Measurements from ENCODE around the gene PIEZO2. TPM values are rescaled to one million over a fixed set of nuclear protein-coding genes. Genes with fewer than 3 reads are reported as not detected.
A peak's percentile ranks its signal among the peaks of the same experiment; 100 is the strongest.

The PIEZO2 gene
- total RNA-seq, 2 experiments from 2014 or later, result not detected

DNA sequence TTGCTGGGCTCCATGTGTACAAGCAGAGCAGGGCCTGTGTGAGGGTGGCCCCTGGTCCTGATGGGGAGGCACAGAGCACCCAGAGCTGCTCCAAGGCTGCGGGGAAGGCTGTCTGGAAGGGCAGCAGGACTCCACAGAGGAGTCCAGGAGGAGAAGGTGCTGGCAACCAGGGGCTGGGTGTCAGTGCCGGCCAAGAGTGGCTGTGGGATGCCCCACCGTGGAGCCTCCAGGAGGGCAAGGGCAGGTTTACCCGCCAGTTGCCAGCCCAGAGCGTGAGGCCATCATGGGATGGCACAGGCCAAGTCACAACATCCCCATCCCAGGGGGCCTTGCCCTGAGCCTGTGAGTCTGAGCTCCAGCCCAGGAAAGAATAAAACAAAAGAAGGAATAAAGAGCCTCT is 381.7 kb downstream of the PIEZO2 start:
- Mint-ChIP-seq H3K4me3 (no peak overlapping the region), H3K36me3 (no peaks in the 10 kb centered on the region), H3K27me3 (peaks cover 16% of the 10 kb centered on the region), H3K4me1 (peaks cover 10% of the 10 kb centered on the region), H3K27ac (no peak overlapping the region), H3K9me3 (ENCODE audit: low read depth) (no peaks in the 10 kb centered on the region)
- DNase-seq (no peak), ATAC-seq (no peak)
- CTCF ChIA-PET, result interaction anchor here (1.2 kb wide), 1 partner anchor 19 kb away, joined by 3 read pairs; no protein-coding TSS in a partner anchor

DNA sequence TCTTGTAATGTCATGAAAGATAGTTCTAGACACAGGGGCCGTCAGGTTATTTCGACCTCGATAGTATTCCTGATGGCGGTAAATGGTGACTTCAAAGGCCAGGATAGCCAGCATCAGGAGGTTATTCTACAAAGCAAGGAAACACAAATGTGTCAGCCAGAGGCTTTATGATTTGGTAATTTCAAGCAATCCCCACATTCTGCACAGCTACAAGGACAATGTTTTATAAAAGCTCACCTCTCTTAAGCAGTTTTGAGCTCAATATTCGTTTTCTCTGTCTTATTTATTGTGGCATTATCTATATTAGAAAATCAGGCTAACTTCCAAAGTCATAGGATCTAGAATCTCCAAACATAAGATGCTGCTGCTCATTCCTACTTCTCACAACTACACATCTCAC is 388.4 kb downstream of the PIEZO2 start:
- Mint-ChIP-seq H3K36me3 (no peaks in the 10 kb centered on the region), H3K27me3 (no peaks in the 10 kb centered on the region), H3K4me3 (no peak overlapping the region), H3K9me3 (ENCODE audit: low read depth) (no peaks in the 10 kb centered on the region), H3K27ac (no peak overlapping the region), H3K4me1 (no peaks in the 10 kb centered on the region)
- DNase-seq, result no peak
- ATAC-seq, result no peak
- CTCF ChIA-PET, result no interaction called here

DNA sequence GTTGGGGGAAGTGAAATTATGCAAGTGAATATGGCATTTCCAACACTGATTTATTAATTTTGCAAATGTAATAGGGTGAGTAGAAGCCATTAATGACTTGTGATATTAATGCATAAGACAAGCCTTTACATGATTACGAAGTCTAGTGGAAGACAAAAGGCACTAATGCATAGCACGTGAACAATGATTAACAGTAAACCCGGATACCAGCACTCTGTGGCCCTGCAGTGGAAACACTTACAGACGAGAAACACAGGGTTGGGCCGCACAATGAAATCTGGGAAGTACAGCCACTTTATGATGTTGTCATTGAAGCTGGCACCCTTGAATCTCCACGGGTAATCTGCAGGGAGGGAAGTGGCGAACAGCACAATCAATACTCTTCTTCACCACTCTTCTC is 390.1 kb downstream of the PIEZO2 start:
- no peak for ATAC-seq
- DNase-seq, result no peak
- Mint-ChIP-seq H3K27ac (no peak overlapping the region), H3K4me3 (no peak overlapping the region), H3K4me1 (no peaks in the 10 kb centered on the region), H3K36me3 (no peaks in the 10 kb centered on the region), H3K27me3 (no peaks in the 10 kb centered on the region), H3K9me3 (ENCODE audit: low read depth) (no peaks in the 10 kb centered on the region)
- CTCF ChIA-PET, result no interaction called here

DNA sequence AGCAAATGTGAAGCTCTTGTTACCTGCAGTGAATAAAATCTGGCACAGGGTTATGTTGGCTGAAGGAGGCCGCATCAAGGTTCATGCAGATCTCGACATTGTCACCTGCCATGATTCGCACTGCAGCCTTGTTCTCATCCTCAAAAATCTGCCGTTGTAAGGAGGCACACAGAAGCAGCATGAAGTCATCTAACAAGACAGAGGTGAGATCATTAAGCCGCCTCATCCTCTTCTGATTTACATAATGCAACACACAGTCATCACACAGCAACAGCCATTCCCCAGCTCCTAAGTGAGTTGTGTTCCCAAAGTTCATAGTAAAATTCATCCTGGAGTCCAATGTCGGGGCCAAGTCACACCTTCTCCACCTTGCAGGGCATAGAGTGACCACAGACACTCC is 391.4 kb downstream of the PIEZO2 start:
- no peak overlapping the region for H3K27ac Mint-ChIP-seq
- no peaks in the 10 kb centered on the region for H3K36me3 Mint-ChIP-seq

DNA sequence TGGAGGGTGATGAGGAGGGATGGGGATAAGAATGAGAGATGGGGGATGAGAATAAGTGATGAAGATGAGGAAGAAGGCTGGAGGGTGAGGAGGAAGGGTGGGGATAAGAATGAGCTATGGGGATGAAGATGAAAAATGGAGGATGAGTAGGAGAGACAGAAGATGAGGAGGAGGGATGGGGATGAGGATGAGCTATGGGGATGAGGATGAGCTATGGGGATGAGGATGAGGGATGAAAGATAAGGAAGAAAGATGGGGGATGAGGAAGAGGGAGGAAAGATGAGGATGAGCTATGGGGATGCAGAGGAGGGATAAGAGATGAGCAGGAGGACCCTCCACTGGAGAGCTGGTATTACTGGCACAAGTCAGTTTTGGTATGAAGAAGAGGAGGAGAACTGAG is 392.0 kb downstream of the PIEZO2 start:
- Mint-ChIP-seq H3K4me3 (no peak overlapping the region), H3K9me3 (ENCODE audit: low read depth) (no peaks in the 10 kb centered on the region), H3K4me1 (no peaks in the 10 kb centered on the region), H3K27me3 (peaks cover 2% of the 10 kb centered on the region), H3K27ac (no peak overlapping the region), H3K36me3 (no peaks in the 10 kb centered on the region)
- ATAC-seq (no peak), DNase-seq (no peak)
- CTCF ChIA-PET, result interaction anchor here (0.6 kb wide), 1 partner anchor 31 kb away, joined by 3 read pairs; no protein-coding TSS in a partner anchor

More for the DNA sequence above, 391.4 kb downstream of the PIEZO2 start:
- no peaks in the 10 kb centered on the region for H3K4me1 Mint-ChIP-seq
- no peak overlapping the region for H3K4me3 Mint-ChIP-seq
- CTCF ChIA-PET, result interaction anchor here (0.6 kb wide), 2 partner anchors 31 to 160 kb away, joined by 3 to 4 read pairs; no protein-coding TSS in a partner anchor
- no peaks in the 10 kb centered on the region for H3K9me3 Mint-ChIP-seq (ENCODE audit: low read depth)
- H3K27me3 Mint-ChIP-seq, result peaks cover 2% of the 10 kb centered on the region
- DNase-seq, result no peak
- ATAC-seq, result no peak

DNA sequence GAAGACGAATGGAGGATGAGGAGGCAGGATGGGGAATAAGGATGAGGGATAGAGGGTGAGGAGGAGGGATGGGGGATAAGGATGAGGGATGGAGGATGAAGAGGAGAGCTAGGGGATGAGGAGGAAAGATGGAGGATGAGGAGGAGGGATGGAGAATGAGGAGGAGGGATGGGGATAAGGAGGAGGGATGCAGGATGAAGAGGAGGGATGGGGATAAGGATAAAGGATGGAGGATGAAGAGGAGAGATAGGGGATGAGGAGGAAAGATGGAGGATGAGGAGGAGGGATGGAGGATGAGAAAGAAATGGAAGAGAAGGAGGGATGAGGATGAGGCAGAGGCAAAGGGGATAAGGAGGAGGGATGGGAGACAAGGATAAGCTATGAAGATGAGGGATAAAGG is 393.5 kb downstream of the PIEZO2 start:
- Mint-ChIP-seq H3K4me3 (no peak overlapping the region), H3K36me3 (no peaks in the 10 kb centered on the region), H3K4me1 (no peaks in the 10 kb centered on the region), H3K9me3 (ENCODE audit: low read depth) (no peaks in the 10 kb centered on the region), H3K27ac (no peak overlapping the region), H3K27me3 (peaks cover 2% of the 10 kb centered on the region)
- no peak for DNase-seq
- CTCF ChIA-PET, result interaction anchor here (1.2 kb wide), 1 partner anchor 15 kb away, joined by 3 read pairs; no protein-coding TSS in a partner anchor
- no peak for ATAC-seq

DNA sequence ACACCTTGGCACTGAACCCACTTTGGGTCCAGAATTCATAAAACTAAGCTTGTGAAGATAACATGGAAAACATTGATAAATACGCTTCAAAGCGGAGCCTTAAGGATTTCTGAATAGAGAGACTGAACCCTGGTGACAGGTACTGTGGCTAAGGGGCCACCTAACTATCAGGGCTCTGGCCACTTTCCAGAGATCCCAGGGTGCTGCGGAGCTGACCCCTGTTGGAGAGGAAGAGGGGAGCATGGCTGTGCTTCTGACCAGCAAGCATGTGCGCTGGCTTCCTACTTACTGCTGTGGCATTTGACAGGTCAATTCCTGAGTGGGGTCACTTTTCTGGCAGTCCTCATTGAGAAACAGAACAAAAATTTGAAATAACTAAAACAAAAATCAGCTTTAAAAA is 395.2 kb downstream of the PIEZO2 start:
- CTCF ChIA-PET, result no interaction called here
- Mint-ChIP-seq H3K36me3 (no peaks in the 10 kb centered on the region), H3K27ac (no peak overlapping the region), H3K4me3 (no peak overlapping the region), H3K9me3 (ENCODE audit: low read depth) (no peaks in the 10 kb centered on the region), H3K4me1 (no peaks in the 10 kb centered on the region), H3K27me3 (peaks cover 2% of the 10 kb centered on the region)
- DNase-seq (no peak), ATAC-seq (no peak)

DNA sequence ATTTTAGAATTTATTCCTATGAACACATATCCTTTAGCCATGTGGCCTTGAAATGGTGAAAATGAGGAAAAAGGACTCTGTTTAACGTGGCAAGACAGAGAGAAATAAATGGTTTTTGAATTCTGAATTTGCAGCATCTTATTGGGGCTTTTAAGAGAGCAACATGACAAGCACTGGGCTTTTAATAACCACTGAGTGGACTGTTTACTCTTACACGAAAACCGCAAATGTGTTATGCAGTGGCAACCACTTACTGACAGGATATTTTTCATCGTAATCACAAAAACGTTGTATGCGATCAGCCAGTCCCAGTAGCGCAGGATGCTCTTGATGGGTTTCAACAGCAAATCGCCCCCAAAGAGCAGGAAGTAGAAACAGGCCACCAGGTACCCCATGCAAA is 397.0 kb downstream of the PIEZO2 start:
- H3K27ac Mint-ChIP-seq, result no peak overlapping the region
- DNase-seq (no peak), ATAC-seq (no peak)
- H3K4me1 Mint-ChIP-seq, result no peaks in the 10 kb centered on the region
- H3K9me3 Mint-ChIP-seq (ENCODE audit: low read depth), result no peaks in the 10 kb centered on the region
- H3K36me3 Mint-ChIP-seq, result no peaks in the 10 kb centered on the region
- H3K4me3 Mint-ChIP-seq, result no peak overlapping the region
- H3K27me3 Mint-ChIP-seq, result peaks cover 2% of the 10 kb centered on the region
- CTCF ChIA-PET, result no interaction called here

DNA sequence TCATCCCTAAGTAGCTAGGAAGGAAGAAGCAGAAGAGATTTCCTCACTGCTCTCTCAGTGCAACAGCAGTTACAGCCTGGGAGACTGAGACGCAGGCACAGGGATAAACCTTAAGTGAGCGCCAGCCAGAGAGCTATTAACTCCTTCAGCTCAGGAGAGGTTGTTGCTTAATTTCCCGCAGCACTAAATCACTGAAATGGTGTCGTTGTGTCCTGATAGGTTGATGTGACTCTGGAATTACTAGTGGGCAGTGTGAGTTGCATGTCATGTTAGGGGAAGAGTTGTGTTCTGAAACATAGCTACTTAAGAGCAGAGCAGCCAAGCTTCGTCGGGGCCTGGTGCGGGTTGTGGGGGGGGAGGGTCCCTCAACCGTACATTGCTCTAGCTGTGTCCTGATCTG is 397.7 kb downstream of the PIEZO2 start:
- no peak for ATAC-seq
- peaks cover 2% of the 10 kb centered on the region for H3K27me3 Mint-ChIP-seq
- H3K4me1 Mint-ChIP-seq, result no peaks in the 10 kb centered on the region
- no peak for DNase-seq
- H3K36me3 Mint-ChIP-seq, result no peaks in the 10 kb centered on the region
- CTCF ChIA-PET, result interaction anchor here (1.2 kb wide), 1 partner anchor 33 kb away, joined by 3 read pairs; no protein-coding TSS in a partner anchor
- H3K9me3 Mint-ChIP-seq (ENCODE audit: low read depth), result no peaks in the 10 kb centered on the region
- H3K4me3 Mint-ChIP-seq, result no peak overlapping the region
- no peak overlapping the region for H3K27ac Mint-ChIP-seq

DNA sequence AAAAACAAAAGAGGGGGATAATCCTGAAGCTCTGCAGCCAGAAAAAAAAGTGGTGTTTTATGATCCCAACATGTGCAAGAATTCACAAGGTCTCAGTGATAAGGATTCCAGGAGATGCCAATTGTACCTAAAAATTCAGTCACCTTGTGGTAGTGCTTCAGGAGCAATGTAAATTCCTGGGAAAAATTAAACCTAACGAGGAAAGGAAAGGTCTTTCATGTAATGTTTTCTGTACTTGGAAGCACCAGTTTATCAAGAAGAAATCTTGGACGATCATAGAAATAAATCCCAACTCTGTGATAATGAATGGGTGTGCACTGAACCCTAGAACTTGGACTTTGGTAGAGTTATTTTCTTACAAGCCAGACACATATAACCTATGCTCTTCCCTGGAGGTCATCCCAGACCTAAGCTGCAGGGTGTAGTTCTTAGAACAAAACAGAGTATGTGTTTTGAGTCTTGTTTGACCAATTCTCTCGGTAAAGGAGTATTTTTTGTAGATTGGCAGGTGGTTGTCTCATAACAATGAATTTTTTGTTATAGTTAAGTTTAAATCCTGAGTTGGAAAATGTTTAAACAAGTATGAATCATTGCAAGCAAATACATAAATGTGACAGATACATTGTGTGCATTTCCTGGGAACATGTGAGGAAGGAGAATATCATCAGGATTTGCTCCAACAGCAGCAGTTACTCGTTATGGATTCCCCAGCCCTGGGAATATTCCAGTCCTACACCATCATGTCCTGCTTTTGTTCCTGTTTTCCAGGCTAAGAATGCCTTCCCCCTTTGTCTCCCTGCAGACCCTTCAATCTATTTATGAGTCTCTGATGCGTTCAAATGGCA is 399.0 kb downstream of the PIEZO2 start:
- H3K27me3 Mint-ChIP-seq, result peaks cover 2% of the 10 kb centered on the region
- ATAC-seq (no peak), DNase-seq (no peak)
- H3K4me1 Mint-ChIP-seq, result no peaks in the 10 kb centered on the region
- CTCF ChIA-PET, result interaction anchor here (1.2 kb wide), 1 partner anchor 34 kb away, joined by 3 read pairs; no protein-coding TSS in a partner anchor
- H3K4me3 Mint-ChIP-seq, result no peak overlapping the region
- no peaks in the 10 kb centered on the region for H3K9me3 Mint-ChIP-seq (ENCODE audit: low read depth)
- H3K27ac Mint-ChIP-seq, result no peak overlapping the region
- no peaks in the 10 kb centered on the region for H3K36me3 Mint-ChIP-seq

DNA sequence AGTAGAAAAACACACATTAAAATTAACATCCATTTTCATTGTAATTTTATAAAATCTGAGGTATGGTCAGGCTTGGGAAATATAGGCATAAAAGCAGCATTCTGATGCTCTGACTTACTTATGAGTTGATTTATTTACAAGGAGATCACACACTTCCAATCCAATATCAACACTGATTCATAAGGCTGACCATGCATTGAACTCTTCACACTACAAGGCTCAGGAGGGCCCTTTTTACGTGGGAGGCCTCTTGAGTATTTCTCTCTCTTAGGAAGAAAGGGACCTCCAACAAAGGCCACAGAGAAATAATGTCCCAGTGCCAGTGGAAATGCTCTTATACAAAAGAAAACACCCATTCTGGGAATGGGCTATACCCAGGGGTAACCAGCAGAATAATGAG is 400.7 kb downstream of the PIEZO2 start:
- Mint-ChIP-seq H3K27ac (no peak overlapping the region), H3K4me1 (no peaks in the 10 kb centered on the region), H3K27me3 (peaks cover 2% of the 10 kb centered on the region), H3K36me3 (no peaks in the 10 kb centered on the region), H3K9me3 (ENCODE audit: low read depth) (no peaks in the 10 kb centered on the region), H3K4me3 (no peak overlapping the region)
- DNase-seq, result no peak
- CTCF ChIA-PET, result no interaction called here
- no peak for ATAC-seq

DNA sequence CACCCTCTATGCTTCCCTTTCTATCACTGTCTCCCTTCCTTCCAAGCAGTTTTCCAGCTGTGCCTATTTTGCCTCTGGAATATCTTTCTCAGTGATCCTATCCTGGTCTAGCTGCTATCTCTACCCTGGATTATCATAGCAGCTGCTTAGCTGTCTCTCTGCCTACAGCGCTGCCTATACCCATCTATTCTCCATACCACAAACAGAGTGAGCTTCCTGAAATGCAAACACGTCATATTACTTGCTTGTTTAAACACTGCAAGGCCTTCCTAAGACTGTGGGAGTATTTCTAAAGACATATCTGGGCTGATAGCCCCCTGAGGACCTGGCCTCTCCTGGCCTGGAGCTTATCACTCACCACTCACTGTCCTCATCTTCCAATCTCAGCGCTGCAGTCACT is 403.4 kb downstream of the PIEZO2 start:
- CTCF ChIA-PET, result no interaction called here
- DNase-seq (no peak), ATAC-seq (no peak)
- H3K27ac Mint-ChIP-seq, result no peak overlapping the region
- no peaks in the 10 kb centered on the region for H3K27me3 Mint-ChIP-seq
- H3K4me1 Mint-ChIP-seq, result no peaks in the 10 kb centered on the region
- H3K36me3 Mint-ChIP-seq, result no peaks in the 10 kb centered on the region
- no peak overlapping the region for H3K4me3 Mint-ChIP-seq
- H3K9me3 Mint-ChIP-seq (ENCODE audit: low read depth), result no peaks in the 10 kb centered on the region

DNA sequence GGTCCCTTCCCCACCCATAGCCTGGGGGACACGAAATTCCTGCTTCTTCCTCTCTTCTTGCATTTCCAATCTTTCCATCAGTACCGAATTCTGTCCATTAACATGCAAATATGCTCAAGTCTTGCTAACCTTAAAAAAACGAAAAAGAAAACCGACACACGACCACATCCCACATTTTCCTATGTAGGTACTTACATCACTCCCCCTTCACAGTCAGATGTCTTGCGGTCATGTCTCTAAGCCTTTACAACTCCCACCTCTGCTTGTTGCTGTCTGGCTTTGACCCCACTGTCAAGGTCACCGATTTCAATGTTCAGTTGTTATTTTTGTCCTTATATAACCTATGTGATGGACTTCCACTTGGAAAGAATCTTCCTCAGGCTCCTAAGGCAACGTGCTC is 404.1 kb downstream of the PIEZO2 start:
- ATAC-seq (no peak), DNase-seq (no peak)
- Mint-ChIP-seq H3K27ac (no peak overlapping the region), H3K27me3 (no peaks in the 10 kb centered on the region), H3K4me3 (no peak overlapping the region), H3K9me3 (ENCODE audit: low read depth) (no peaks in the 10 kb centered on the region), H3K4me1 (no peaks in the 10 kb centered on the region), H3K36me3 (no peaks in the 10 kb centered on the region)
- CTCF ChIA-PET, result no interaction called here

DNA sequence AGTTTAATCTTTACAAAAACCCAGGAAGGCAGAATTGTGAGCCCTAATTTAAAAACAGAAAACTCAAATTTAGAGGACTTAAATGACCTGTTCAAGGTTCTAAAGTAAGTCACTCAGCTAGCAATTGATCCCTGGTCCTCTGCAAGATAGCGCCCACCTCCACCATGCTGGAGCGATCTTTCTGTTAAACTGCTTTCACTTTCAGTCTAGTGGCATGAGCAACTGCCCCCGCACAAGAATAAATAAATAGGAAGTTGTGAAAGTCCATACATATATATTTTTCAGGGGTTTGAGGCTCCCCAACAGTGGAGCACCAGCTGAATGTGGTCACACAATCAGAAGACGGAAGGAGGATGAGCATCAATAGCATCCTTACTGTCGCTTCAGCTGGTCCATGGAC is 405.6 kb downstream of the PIEZO2 start:
- no peak for ATAC-seq
- DNase-seq, result no peak
- Mint-ChIP-seq H3K36me3 (no peaks in the 10 kb centered on the region), H3K27me3 (no peaks in the 10 kb centered on the region), H3K4me1 (no peaks in the 10 kb centered on the region), H3K27ac (no peak overlapping the region), H3K9me3 (ENCODE audit: low read depth) (no peaks in the 10 kb centered on the region), H3K4me3 (peak overlapping the region; percentile 30)
- CTCF ChIA-PET, result no interaction called here
